Peyer's patch (tissue), 4 donors: ENCODE results near the gene DCLK2.

Experiments
- CTCF ChIP-seq, 6 experiments: fragments of 450-650 bp in 4 of 6; fragments of 200-600 bp in 2 of 6; sonication (generic) in 1 of 6; IDR thresholded peaks; one replicate each; pipeline ENCODE4 v1.5.1; 2017 to 2019; ENCODE audit warnings: antibody characterized with exemption in 6 of 6, mild to moderate bottlenecking in 3 of 6, moderate library complexity in 1 of 6
- POLR2A ChIP-seq, 2 donors: fragments of 450-650 bp; IDR thresholded peaks; one replicate each; pipeline ENCODE4 v1.5.1; 2017; ENCODE audit warnings: antibody characterized with exemption in 2 of 2, mild to moderate bottlenecking in 2 of 2, moderate library complexity in 2 of 2

GRCh38 chr4:150217192-150217591 is 138.9 kb downstream of the DCLK2 start:
- TF ChIP-seq CTCF (IDR thresholded peaks at IDR 0.05): no peak
- no peak for TF ChIP-seq POLR2A (IDR thresholded peaks at IDR 0.05)
